CD14-positive monocyte (primary cell): ENCODE measurements around the gene WFDC10A. TPM values are rescaled to one million over a fixed set of nuclear protein-coding genes. Genes with fewer than 3 reads are reported as not detected.
"Not testable (repeated sequence)": the region's sequence is repeated elsewhere in the genome, so short reads cannot be mapped to it uniquely, and the experiment has no call there.

Source experiments
- DNase-seq, 3 donors: peaks; one replicate each; pipeline ENCODE4 v3.0.0-alpha.2; 2011 to 2022
- H2AFZ ChIP-seq: 2 replicates; pipeline ENCODE4 v1.6.0; 2012; ENCODE audit warnings: mild to moderate bottlenecking, low read depth, low read length, inconsistent platforms; ENCODE audit not compliant: insufficient read depth, poor library complexity, severe bottlenecking
- H3K27ac ChIP-seq, 2 donors: 1 replicate in 1 of 2; 2 replicates in 1 of 2; pipeline ENCODE4 v1.5.1; 2012 to 2013; ENCODE audit warnings: low read length in 2 of 2, control low read depth in 1 of 2, inconsistent platforms in 1 of 2, low read depth in 1 of 2, mild to moderate bottlenecking in 1 of 2
- H3K27me3 ChIP-seq, 2 donors: one replicate each; pipeline versions ENCODE4 v1.6.0 to v1.6.1; 2011 to 2013; ENCODE audit warnings: low read length in 2 of 2; ENCODE audit not compliant: control insufficient read depth in 2 of 2, insufficient read depth in 2 of 2
- H3K36me3 ChIP-seq, 2 donors: replicated peaks in 1 of 2; 1 replicate in 1 of 2; 2 replicates in 1 of 2; pipeline versions ENCODE4 v1.5.1 to v1.6.1; 2012 to 2013; ENCODE audit warnings: low read length in 2 of 2, control low read depth in 1 of 2, inconsistent platforms in 1 of 2, mild to moderate bottlenecking in 1 of 2; ENCODE audit not compliant: insufficient read depth in 2 of 2, control insufficient read depth in 1 of 2
- H3K4me1 ChIP-seq, 2 donors: 1 replicate in 1 of 2; 2 replicates in 1 of 2; pipeline versions ENCODE4 v1.5.1 to v1.6.1; 2012 to 2013; ENCODE audit warnings: low read length in 2 of 2, control low read depth in 1 of 2, inconsistent platforms in 1 of 2, mild to moderate bottlenecking in 1 of 2, moderate library complexity in 1 of 2; ENCODE audit not compliant: insufficient read depth in 2 of 2, control insufficient read depth in 1 of 2
- H3K4me2 ChIP-seq: replicated peaks from 2 replicates; pipeline ENCODE3; 2012; ENCODE audit warnings: low read length, moderate library complexity, mild to moderate bottlenecking; ENCODE audit not compliant: poor library complexity, severe bottlenecking; ENCODE audit errors: extremely low read depth
- H3K4me3 ChIP-seq, 3 experiments: fragments of 200-600 bp in 1 of 3; sonication (generic) in 1 of 3; replicated peaks in 1 of 3; 1 replicate in 2 of 3; 2 replicates in 1 of 3; pipeline ENCODE4 v1.5.1; 2011 to 2013; ENCODE audit warnings: low read length in 3 of 3, mild to moderate bottlenecking in 3 of 3, control low read depth in 2 of 3, low read depth in 2 of 3, inconsistent platforms in 1 of 3, moderate library complexity in 1 of 3
- H3K79me2 ChIP-seq: 2 replicates; pipeline ENCODE4 v1.6.0; 2012; ENCODE audit warnings: mild to moderate bottlenecking, control low read depth, inconsistent platforms, low read length, moderate library complexity; ENCODE audit not compliant: insufficient read depth
- H3K9ac ChIP-seq: 2 replicates; pipeline ENCODE4 v1.6.0; 2017; ENCODE audit warnings: low read length, mild to moderate bottlenecking; ENCODE audit not compliant: insufficient read depth, poor library complexity, severe bottlenecking
- H3K9me3 ChIP-seq, 2 donors: replicated peaks in 1 of 2; 1 replicate in 1 of 2; 2 replicates in 1 of 2; pipeline versions ENCODE4 v1.5.1 to v1.6.1; 2012 to 2013; ENCODE audit warnings: low read length in 2 of 2, control low read depth in 1 of 2; ENCODE audit not compliant: control insufficient read depth in 1 of 2, insufficient read depth in 1 of 2
- H4K20me1 ChIP-seq: 2 replicates; pipeline ENCODE4 v1.6.0; 2012; ENCODE audit warnings: mild to moderate bottlenecking, low read length, control low read depth, moderate library complexity; ENCODE audit not compliant: insufficient read depth
- H3K27ac Mint-ChIP-seq, 7 donors: one replicate each; pipeline ENCODE4 v1.8.0; 2020; ENCODE audit warnings: mild to moderate bottlenecking in 7 of 7, mixed read lengths in 7 of 7, moderate library complexity in 6 of 7, inconsistent platforms in 2 of 7
- H3K27me3 Mint-ChIP-seq, 3 donors: one replicate each; pipeline ENCODE4 v1.8.0; 2021 to 2022; ENCODE audit warnings: low read depth in 3 of 3, mild to moderate bottlenecking in 3 of 3, mixed read lengths in 3 of 3, moderate library complexity in 3 of 3, inconsistent platforms in 1 of 3
- H3K36me3 Mint-ChIP-seq, 2 donors: one replicate each; pipeline ENCODE4 v1.8.0; 2020; ENCODE audit warnings: mixed read lengths in 2 of 2, inconsistent platforms in 1 of 2, mild to moderate bottlenecking in 1 of 2
- H3K4me1 Mint-ChIP-seq: one replicate; pipeline ENCODE4 v1.8.0; 2020; ENCODE audit warnings: mild to moderate bottlenecking, mixed read lengths
- H3K4me3 Mint-ChIP-seq, 2 donors: one replicate each; pipeline ENCODE4 v1.8.0; 2020; ENCODE audit warnings: mild to moderate bottlenecking in 2 of 2, mixed read lengths in 2 of 2, moderate library complexity in 1 of 2
- H3K9me3 Mint-ChIP-seq, 7 donors: one replicate each; pipeline ENCODE4 v1.8.0; 2020 to 2022; ENCODE audit warnings: mixed read lengths in 7 of 7, mild to moderate bottlenecking in 6 of 7, moderate library complexity in 6 of 7, inconsistent platforms in 2 of 7
- CTCF ChIP-seq: fragments of 200-600 bp; IDR thresholded peaks from one replicate; pipeline ENCODE4 v1.8.0; 2022; ENCODE audit warnings: antibody characterized with exemption, mild to moderate bottlenecking
- WGBS: methylation state at CpG from one replicate; pipeline ENCODE4 v1.1.5; 2013; ENCODE audit warnings: missing lambda C conversion rate; ENCODE audit not compliant: insufficient coverage; 5-methylcytosine and 5-hydroxymethylcytosine counted together
- intact Hi-C, 2 donors: fragments of 100-400 bp; cut with micrococcal nuclease; formaldehyde crosslinking; loops; one replicate each; pipeline versions ENCODE4 v1.15.0 to v1.15.1; 2023
- polyA plus RNA-seq, 3 donors: library from polyadenylated mRNA; depleted of rRNA in 1 of 3; unstranded in 2 of 3; stranded (reverse) in 1 of 3; fragments of 300-500 nt in 2 of 3; fragments of >200 nt in 1 of 3; fragmentation: Illumina TruSeq in 2 of 3; gene quantifications; 1 replicate in 2 of 3; 2 replicates in 1 of 3; pipeline ENCODE4 v1.2.3, GENCODE V29; 2012 to 2021

WFDC10A gene
- polyA plus RNA-seq, 3 donors: not detected

GRCh38 chr20:45639687-45640086 is 10.1 kb downstream of the WFDC10A start:
- intact Hi-C loops: no loop called here
- Histone ChIP-seq H3K36me3 (no peaks in the 10 kb centered on the region), H3K27me3 (peaks cover 0 to 4% of the 10 kb centered on the region in 2 donors), H2AFZ (no peak overlapping the region), H3K9me3 (no peaks in the 10 kb centered on the region), H3K4me1 (no peaks in the 10 kb centered on the region), H4K20me1 (no peaks in the 10 kb centered on the region), H3K4me3 (no peak overlapping the region), H3K4me2 (no peak overlapping the region), H3K9ac (no peak overlapping the region), H3K79me2 (no peaks in the 10 kb centered on the region), H3K27ac (no peak overlapping the region)
- Mint-ChIP-seq H3K27ac (no peak overlapping the region), H3K4me3 (no peak overlapping the region), H3K36me3 (no peaks in the 10 kb centered on the region), H3K9me3 (peaks cover 0 to 3% (median 0%) of the 10 kb centered on the region in 7 donors), H3K4me1 (no peaks in the 10 kb centered on the region), H3K27me3 (peaks cover 7 to 14% (median 10%) of the 10 kb centered on the region in 3 donors)
- no peak for TF ChIP-seq CTCF
- 100% methylated on average over 1 of the region's 5 CpGs for WGBS
- DNase-seq: no peak

- H3K4me3 ChIP-seq, H3K9me3 ChIP-seq, H3K79me2 ChIP-seq, H3K4me1 Mint-ChIP-seq, H4K20me1 ChIP-seq, H3K36me3 Mint-ChIP-seq, DNase-seq, H2AFZ ChIP-seq, H3K27ac Mint-ChIP-seq, H3K27ac ChIP-seq, H3K4me1 ChIP-seq, H3K36me3 ChIP-seq, H3K4me2 ChIP-seq, H3K9me3 Mint-ChIP-seq, H3K27me3 ChIP-seq, H3K4me3 Mint-ChIP-seq, H3K9ac ChIP-seq, intact Hi-C loops: not testable (repeated sequence)
- WGBS: no CpG with 5 or more reads among the region's 24 CpGs
- H3K27me3 Mint-ChIP-seq: peaks cover 7 to 15% (median 10%) of the 10 kb centered on the region in 3 donors
Measured at GRCh38 chr20:45641076-45641475, 11.5 kb downstream of the WFDC10A start.

GRCh38 chr20:45645869-45646268 is 16.3 kb downstream of the WFDC10A start:
- H3K9me3 ChIP-seq, H3K4me3 ChIP-seq, H3K36me3 Mint-ChIP-seq, intact Hi-C loops, H3K27ac Mint-ChIP-seq, H3K36me3 ChIP-seq, H3K4me1 Mint-ChIP-seq, H3K79me2 ChIP-seq, H3K4me2 ChIP-seq, DNase-seq, H3K27me3 ChIP-seq, H4K20me1 ChIP-seq, H3K4me1 ChIP-seq, H3K9ac ChIP-seq, H3K27me3 Mint-ChIP-seq, H2AFZ ChIP-seq, H3K27ac ChIP-seq, H3K4me3 Mint-ChIP-seq: not testable (repeated sequence)
- 97% methylated on average over 10 of the region's 28 CpGs for WGBS
- peaks cover 5 to 15% (median 6%) of the 10 kb centered on the region in 7 donors for H3K9me3 Mint-ChIP-seq
